Measurements from ENCODE around the gene ZNF586.

- TF ChIP-seq GATA2 (IDR thresholded peaks at IDR 0.05; ENCODE audit: low read depth, low read length) (no peak), GATA3 (IDR thresholded peaks at IDR 0.05; ENCODE audit: low read depth, low read length) (no peak)
Measured at GRCh38 chr19:57788114-57788692, 18.7 kb downstream of the ZNF586 start.

Measured in SH-SY5Y (cell line).